ENCODE results near the gene TMEM231.

GRCh38 chr16:75529056-75529905, 26.8 kb downstream of the TMEM231 start:
- no peak for TF ChIP-seq RAD21 (IDR thresholded peaks at IDR 0.05; ENCODE audit: low read depth)
- TF ChIP-seq NFIC (IDR thresholded peaks at IDR 0.05), result no peak
- TF ChIP-seq CEBPB (IDR thresholded peaks at IDR 0.05), result no peak
- TF ChIP-seq EP300 (IDR thresholded peaks at IDR 0.05; ENCODE audit: borderline replicate concordance), result no peak
- no peak for TF ChIP-seq TAF1 (IDR thresholded peaks at IDR 0.05; ENCODE audit: low read depth)
- no peak for TF ChIP-seq CREB1 (IDR thresholded peaks at IDR 0.05; ENCODE audit: low read depth)
- TF ChIP-seq TEAD4 (IDR thresholded peaks at IDR 0.05), result no peak
- no peak for TF ChIP-seq MAX (IDR thresholded peaks at IDR 0.05)
- no peak for TF ChIP-seq YY1 (IDR thresholded peaks at IDR 0.05; ENCODE audit: low read depth)
